Prostate gland (tissue), 2 donors: ENCODE measurements around the gene RRP1B.

ENCODE experiments used
- CTCF ChIP-seq, 4 experiments: fragments of 200-600 bp in 2 of 4; fragments of 450-650 bp in 2 of 4; sonication (generic) in 2 of 4; IDR thresholded peaks; 1 replicate in 3 of 4; 2 replicates in 1 of 4; pipeline ENCODE4 v1.5.1; 2016 to 2019; ENCODE audit warnings: antibody characterized with exemption in 4 of 4, mild to moderate bottlenecking in 2 of 4, moderate library complexity in 2 of 4
- POLR2A ChIP-seq: fragments of 450-650 bp; IDR thresholded peaks from one replicate; pipeline ENCODE4 v1.6.1; 2016; ENCODE audit warnings: antibody characterized with exemption, mild to moderate bottlenecking
- POLR2AphosphoS5 ChIP-seq: sonication (generic); formaldehyde crosslinking; IDR thresholded peaks from one replicate; pipeline ENCODE4 v1.6.1; 2017; ENCODE audit warnings: antibody characterized with exemption

- TF ChIP-seq POLR2A = no peak
- TF ChIP-seq CTCF (IDR thresholded peaks at IDR 0.05) = no peak
- no peak for TF ChIP-seq POLR2AphosphoS5
Observed at GRCh38 chr21:43723648-43724047, 64.3 kb downstream of the RRP1B start.
